Neuronal stem cell (in vitro differentiated cells): ENCODE data around the gene ATP8B1.

ENCODE experiments used
- DNase-seq: peaks from one replicate; pipeline ENCODE4 v3.0.0-alpha.2; 2013; ENCODE audit warnings: low spot score
- H2AFZ ChIP-seq: one replicate; pipeline ENCODE4 v1.6.1; 2013; ENCODE audit warnings: mild to moderate bottlenecking, low read length, inconsistent platforms
- H2AK5ac ChIP-seq: 2 replicates; pipeline ENCODE4 v1.6.1; 2013; ENCODE audit warnings: low read depth, mild to moderate bottlenecking, inconsistent platforms, low read length, moderate library complexity, mixed read lengths
- H2BK120ac ChIP-seq: 2 replicates; pipeline ENCODE4 v1.6.1; 2013; ENCODE audit warnings: low read depth, mild to moderate bottlenecking, inconsistent platforms, low read length, moderate library complexity, mixed read lengths
- H2BK12ac ChIP-seq: one replicate; pipeline ENCODE4 v1.6.1; 2013; ENCODE audit warnings: low read length, inconsistent platforms
- H2BK15ac ChIP-seq: 2 replicates; pipeline ENCODE4 v1.6.1; 2013; ENCODE audit warnings: mild to moderate bottlenecking, low read length, inconsistent platforms, mixed read lengths
- H2BK5ac ChIP-seq: one replicate; pipeline ENCODE4 v1.6.1; 2013; ENCODE audit warnings: inconsistent platforms, mild to moderate bottlenecking, low read length, moderate library complexity
- H3K14ac ChIP-seq: one replicate; pipeline ENCODE4 v1.6.1; 2013; ENCODE audit warnings: low read length, inconsistent platforms
- H3K18ac ChIP-seq: 2 replicates; pipeline ENCODE4 v1.6.1; 2013; ENCODE audit warnings: low read length, inconsistent platforms
- H3K23ac ChIP-seq: 2 replicates; pipeline ENCODE4 v1.6.1; 2013; ENCODE audit warnings: low read depth, mild to moderate bottlenecking, mixed read lengths, low read length, inconsistent platforms; ENCODE audit not compliant: poor library complexity
- H3K27ac ChIP-seq: replicated peaks from 3 replicates; pipeline ENCODE4 v1.5.1; 2013; ENCODE audit warnings: low read length, inconsistent platforms
- H3K27me3 ChIP-seq, 3 experiments: 2 replicates each; pipeline ENCODE4 v1.6.1; 2013; ENCODE audit warnings: low read length in 3 of 3, mild to moderate bottlenecking in 2 of 3, inconsistent platforms in 1 of 3, low read depth in 1 of 3, mixed read lengths in 1 of 3, moderate library complexity in 1 of 3; ENCODE audit not compliant: control insufficient read depth in 3 of 3, insufficient read depth in 3 of 3
- H3K36me3 ChIP-seq, 2 donors: replicated peaks in 1 of 2; 2 replicates each; pipeline ENCODE4 v1.6.1; 2013; ENCODE audit warnings: low read length in 2 of 2; ENCODE audit not compliant: control insufficient read depth in 2 of 2, insufficient read depth in 2 of 2
- H3K4ac ChIP-seq: 2 replicates; pipeline ENCODE4 v1.6.1; 2013; ENCODE audit warnings: inconsistent platforms, mild to moderate bottlenecking, low read length, moderate library complexity
- H3K4me1 ChIP-seq, 2 donors: 1 replicate in 1 of 2; 2 replicates in 1 of 2; pipeline ENCODE4 v1.6.1; 2013; ENCODE audit warnings: low read length in 2 of 2, low read depth in 1 of 2; ENCODE audit not compliant: control insufficient read depth in 2 of 2, insufficient read depth in 1 of 2
- H3K4me2 ChIP-seq: one replicate; pipeline ENCODE4 v1.6.1; 2013; ENCODE audit warnings: mild to moderate bottlenecking, low read length, inconsistent platforms; ENCODE audit not compliant: insufficient read depth, poor library complexity, severe bottlenecking
- H3K4me3 ChIP-seq, 2 donors: 2 replicates each; pipeline ENCODE4 v1.5.1; 2013; ENCODE audit warnings: low read length in 2 of 2, mild to moderate bottlenecking in 2 of 2, inconsistent platforms in 1 of 2, moderate library complexity in 1 of 2
- H3K79me1 ChIP-seq: one replicate; pipeline ENCODE4 v1.6.1; 2013; ENCODE audit warnings: low read depth, mild to moderate bottlenecking, inconsistent platforms, low read length, moderate library complexity
- H3K9ac ChIP-seq: one replicate; pipeline ENCODE4 v1.6.1; 2013; ENCODE audit warnings: mild to moderate bottlenecking, low read depth, low read length, inconsistent platforms; ENCODE audit not compliant: poor library complexity
- H3K9me3 ChIP-seq, 2 donors: replicated peaks in 1 of 2; 2 replicates each; pipeline versions ENCODE3 to v1.6.1; 2013; ENCODE audit warnings: low read length in 2 of 2, mild to moderate bottlenecking in 2 of 2, inconsistent platforms in 1 of 2, low read depth in 1 of 2, mixed read lengths in 1 of 2, moderate library complexity in 1 of 2; ENCODE audit not compliant: control insufficient read depth in 2 of 2, insufficient read depth in 1 of 2
- H4K8ac ChIP-seq: one replicate; pipeline ENCODE4 v1.6.1; 2013; ENCODE audit warnings: low read depth, mild to moderate bottlenecking, inconsistent platforms, low read length, moderate library complexity
- H4K91ac ChIP-seq: one replicate; pipeline ENCODE4 v1.6.1; 2013; ENCODE audit warnings: low read length, low read depth, mild to moderate bottlenecking, inconsistent platforms; ENCODE audit not compliant: poor library complexity
- WGBS, 2 donors: extraction: QIAGEN DNeasy Blood & Tissue Kit; methylation state at CpG; one replicate each; pipeline ENCODE4 v1.1.7; 2013; ENCODE audit warnings: missing lambda C conversion rate in 2 of 2, mixed read lengths in 1 of 2; ENCODE audit not compliant: insufficient read length in 2 of 2, insufficient replicate concordance in 1 of 2; ENCODE audit errors: extremely low coverage in 2 of 2; 5-methylcytosine and 5-hydroxymethylcytosine counted together

The ATP8B1 gene

GRCh38 chr18:57657542-57657941, 145.6 kb downstream of the ATP8B1 start:
- H2BK120ac ChIP-seq: no peak overlapping the region

GRCh38 chr18:57655740-57656139, 147.4 kb downstream of the ATP8B1 start:
- no peak overlapping the region for H3K4ac ChIP-seq
- H2AFZ ChIP-seq: no peak overlapping the region
- no peak overlapping the region for H3K4me3 ChIP-seq
- no peak overlapping the region for H2BK120ac ChIP-seq
- no peak overlapping the region for H2BK15ac ChIP-seq
- no peak for DNase-seq
- H4K91ac ChIP-seq: no peak overlapping the region
- no peaks in the 10 kb centered on the region for H3K27me3 ChIP-seq
- no peak overlapping the region for H3K9ac ChIP-seq
- no peak overlapping the region for H2AK5ac ChIP-seq
- H2BK5ac ChIP-seq: no peak overlapping the region
- H3K27ac ChIP-seq: no peak overlapping the region
- no peak overlapping the region for H2BK12ac ChIP-seq
- WGBS, 2 donors: no CpG with 5 or more reads among the region's 2 CpGs
- peaks cover 6 to 11% of the 10 kb centered on the region in 2 donors for H3K9me3 ChIP-seq
- no peaks in the 10 kb centered on the region for H3K79me1 ChIP-seq
- no peaks in the 10 kb centered on the region for H3K36me3 ChIP-seq
- H3K4me1 ChIP-seq: no peaks in the 10 kb centered on the region
- no peak overlapping the region for H3K14ac ChIP-seq
- no peak overlapping the region for H3K23ac ChIP-seq
- H4K8ac ChIP-seq: no peak overlapping the region
- H3K4me2 ChIP-seq: no peak overlapping the region
- no peak overlapping the region for H3K18ac ChIP-seq

More at GRCh38 chr18:57657542-57657941, 145.6 kb downstream of the ATP8B1 start:
- no peak overlapping the region for H3K4ac ChIP-seq
- no peak overlapping the region for H3K4me3 ChIP-seq
- H3K18ac ChIP-seq: no peak overlapping the region
- no peak overlapping the region for H3K9ac ChIP-seq
- peaks cover 8 to 11% of the 10 kb centered on the region in 2 donors for H3K9me3 ChIP-seq
- DNase-seq: no peak
- H2BK12ac ChIP-seq: no peak overlapping the region
- no peak overlapping the region for H3K27ac ChIP-seq
- no peak overlapping the region for H2AK5ac ChIP-seq
- no peak overlapping the region for H3K4me2 ChIP-seq
- H2BK15ac ChIP-seq: no peak overlapping the region
- H3K79me1 ChIP-seq: peaks cover 1% of the 10 kb centered on the region
- H2BK5ac ChIP-seq: no peak overlapping the region
- no peaks in the 10 kb centered on the region for H3K36me3 ChIP-seq
- H2AFZ ChIP-seq: no peak overlapping the region
- no peak overlapping the region for H4K91ac ChIP-seq
- H4K8ac ChIP-seq: no peak overlapping the region
- H3K14ac ChIP-seq: no peak overlapping the region
- H3K23ac ChIP-seq: no peak overlapping the region
- WGBS, 2 donors: no CpG with 5 or more reads among the region's 2 CpGs
- peaks cover 0 to 2% of the 10 kb centered on the region in 2 donors for H3K4me1 ChIP-seq
- H3K27me3 ChIP-seq: no peaks in the 10 kb centered on the region

GRCh38 chr18:57651914-57652313, 151.2 kb downstream of the ATP8B1 start:
- H3K36me3 ChIP-seq: no peaks in the 10 kb centered on the region
- H3K18ac ChIP-seq: no peak overlapping the region
- H2BK120ac ChIP-seq: no peak overlapping the region
- no peak overlapping the region for H2BK15ac ChIP-seq
- DNase-seq: no peak
- H4K8ac ChIP-seq: no peak overlapping the region
- H3K27me3 ChIP-seq: no peaks in the 10 kb centered on the region
- H3K9me3 ChIP-seq: peaks cover 6 to 11% of the 10 kb centered on the region in 2 donors
- no peak overlapping the region for H4K91ac ChIP-seq
- H3K27ac ChIP-seq: no peak overlapping the region
- no peak overlapping the region for H3K4ac ChIP-seq
- no peak overlapping the region for H2BK12ac ChIP-seq
- no peak overlapping the region for H3K4me3 ChIP-seq
- H2BK5ac ChIP-seq: no peak overlapping the region
- H2AFZ ChIP-seq: no peak overlapping the region
- H3K14ac ChIP-seq: no peak overlapping the region
- H2AK5ac ChIP-seq: no peak overlapping the region
- no peaks in the 10 kb centered on the region for H3K4me1 ChIP-seq
- no peak overlapping the region for H3K23ac ChIP-seq
- no peak overlapping the region for H3K4me2 ChIP-seq
- H3K79me1 ChIP-seq: no peaks in the 10 kb centered on the region
- no peak overlapping the region for H3K9ac ChIP-seq

GRCh38 chr18:57649556-57650500, 153.3 kb downstream of the ATP8B1 start:
- no peak overlapping the region for H2BK120ac ChIP-seq
- no peak overlapping the region for H3K18ac ChIP-seq
- WGBS, 2 donors: no CpG with 5 or more reads among the region's 11 CpGs
- no peak overlapping the region for H4K8ac ChIP-seq
- H2BK15ac ChIP-seq: no peak overlapping the region
- H3K4me3 ChIP-seq: no peak overlapping the region
- no peak overlapping the region for H4K91ac ChIP-seq
- H3K4ac ChIP-seq: no peak overlapping the region
- DNase-seq: no peak
- H2AFZ ChIP-seq: no peak overlapping the region
- no peak overlapping the region for H3K14ac ChIP-seq
- H3K27me3 ChIP-seq: no peaks in the 10 kb centered on the region
- no peak overlapping the region for H3K23ac ChIP-seq
- no peaks in the 10 kb centered on the region for H3K9me3 ChIP-seq
- no peaks in the 10 kb centered on the region for H3K79me1 ChIP-seq
- no peaks in the 10 kb centered on the region for H3K4me1 ChIP-seq
- H2BK12ac ChIP-seq: no peak overlapping the region
- no peak overlapping the region for H3K9ac ChIP-seq
- H3K36me3 ChIP-seq: no peaks in the 10 kb centered on the region
- H2AK5ac ChIP-seq: no peak overlapping the region
- no peak overlapping the region for H3K27ac ChIP-seq
- no peak overlapping the region for H2BK5ac ChIP-seq
- H3K4me2 ChIP-seq: no peak overlapping the region
